ENCODE data around the gene ITPK1. TPM values are rescaled to one million over a fixed set of nuclear protein-coding genes. Genes with fewer than 3 reads are reported as not detected.

Gene ITPK1
- total RNA-seq, 1 donor from 2014 or later = 112 TPM

DNA sequence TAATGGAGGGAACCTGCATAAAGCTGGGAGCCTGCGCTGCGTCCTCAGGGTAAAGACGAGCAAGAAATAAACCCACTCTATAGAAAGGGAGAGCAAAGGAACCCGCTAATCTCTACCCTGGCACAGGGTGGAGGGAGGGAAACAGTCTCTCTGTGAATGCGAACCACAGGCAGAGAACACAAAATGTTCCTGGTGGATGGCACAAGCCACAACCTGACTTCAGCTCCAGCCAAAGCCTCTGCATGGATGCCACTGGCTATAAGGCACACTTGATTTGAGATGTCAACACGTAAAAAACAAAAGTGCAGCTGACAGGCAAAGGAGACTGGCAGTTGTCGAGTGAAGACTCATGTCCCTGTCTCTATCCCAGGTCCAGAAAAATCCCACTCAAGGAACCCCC, 160.3 kb downstream of the ITPK1 start:
- intact Hi-C loops (cut with micrococcal nuclease) = no loop called here
- Histone ChIP-seq H3K27ac (replicated peaks) (peak overlapping the region; percentile 87), H3K36me3 (peaks cover 27% of the 10 kb centered on the region), H3K9me3 (replicated peaks) (no peaks in the 10 kb centered on the region), H3K4me1 (peaks cover 79% of the 10 kb centered on the region), H3K27me3 (ENCODE audit: low read depth) (no peaks in the 10 kb centered on the region), H3K4me3 (no peak overlapping the region)
- TF ChIP-seq CTCF (IDR thresholded peaks at IDR 0.05; ENCODE audit: borderline replicate concordance) = no peak
- peak; percentile 36 for DNase-seq

DNA sequence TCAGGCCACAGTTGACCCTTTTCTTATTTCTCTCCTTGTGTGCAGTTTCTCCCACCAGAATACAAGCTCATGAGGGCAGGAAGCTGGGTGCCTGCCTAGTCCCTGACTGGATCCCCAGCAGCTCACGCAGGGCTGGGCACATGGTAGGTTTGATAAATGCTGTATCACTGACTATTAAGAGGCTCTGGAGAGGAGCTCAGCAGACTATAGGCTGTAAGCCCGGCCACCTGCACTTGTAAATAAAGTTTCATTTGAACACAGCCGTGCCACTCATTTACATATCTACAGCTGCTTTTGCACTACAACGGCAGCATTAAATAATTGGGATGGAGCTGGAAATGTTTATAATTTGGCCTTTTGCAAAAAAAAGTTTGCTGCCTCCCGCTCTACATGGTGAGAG, 160.8 kb downstream of the ITPK1 start:
- no peaks in the 10 kb centered on the region for H3K9me3 ChIP-seq (replicated peaks)

GRCh38 chr14:92953526-92953925, 162.2 kb downstream of the ITPK1 start:
- TF ChIP-seq CTCF (IDR thresholded peaks at IDR 0.05; ENCODE audit: borderline replicate concordance) = no peak
- peaks cover 72% of the 10 kb centered on the region for H3K4me1 ChIP-seq
- intact Hi-C loops (cut with micrococcal nuclease) = loop anchor here (5.0 kb wide), 1 partner anchor 184 kb away; no protein-coding TSS in a partner anchor
- H3K4me3 ChIP-seq = no peak overlapping the region
- H3K27ac ChIP-seq (replicated peaks) = peak overlapping the region; percentile 87
- H3K27me3 ChIP-seq (ENCODE audit: low read depth) = no peaks in the 10 kb centered on the region
- DNase-seq = no peak
- H3K9me3 ChIP-seq (replicated peaks) = no peaks in the 10 kb centered on the region
- peaks cover 37% of the 10 kb centered on the region for H3K36me3 ChIP-seq

More for the DNA sequence above, 160.8 kb downstream of the ITPK1 start:
- Histone ChIP-seq H3K4me3 (no peak overlapping the region), H3K27me3 (ENCODE audit: low read depth) (no peaks in the 10 kb centered on the region), H3K4me1 (peaks cover 79% of the 10 kb centered on the region), H3K36me3 (peaks cover 30% of the 10 kb centered on the region), H3K27ac (replicated peaks) (peak overlapping the region; percentile 87)
- intact Hi-C loops (cut with micrococcal nuclease) = loop anchor here (5.0 kb wide), 1 partner anchor 182 kb away; no protein-coding TSS in a partner anchor
- no peak for TF ChIP-seq CTCF (IDR thresholded peaks at IDR 0.05; ENCODE audit: borderline replicate concordance)
- no peak for DNase-seq

GRCh38 chr14:92952481-92953298, 163.0 kb downstream of the ITPK1 start:
- Histone ChIP-seq H3K4me3 (no peak overlapping the region), H3K36me3 (peaks cover 37% of the 10 kb centered on the region), H3K4me1 (peaks cover 68% of the 10 kb centered on the region), H3K27me3 (ENCODE audit: low read depth) (no peaks in the 10 kb centered on the region), H3K9me3 (replicated peaks) (no peaks in the 10 kb centered on the region), H3K27ac (replicated peaks) (peak overlapping the region; percentile 87)
- intact Hi-C loops (cut with micrococcal nuclease) = loop anchor here (5.0 kb wide), 1 partner anchor 185 kb away; no protein-coding TSS in a partner anchor
- peak; percentile 79 for DNase-seq
- peak; percentile 13 for TF ChIP-seq CTCF (IDR thresholded peaks at IDR 0.05; ENCODE audit: borderline replicate concordance)

DNA sequence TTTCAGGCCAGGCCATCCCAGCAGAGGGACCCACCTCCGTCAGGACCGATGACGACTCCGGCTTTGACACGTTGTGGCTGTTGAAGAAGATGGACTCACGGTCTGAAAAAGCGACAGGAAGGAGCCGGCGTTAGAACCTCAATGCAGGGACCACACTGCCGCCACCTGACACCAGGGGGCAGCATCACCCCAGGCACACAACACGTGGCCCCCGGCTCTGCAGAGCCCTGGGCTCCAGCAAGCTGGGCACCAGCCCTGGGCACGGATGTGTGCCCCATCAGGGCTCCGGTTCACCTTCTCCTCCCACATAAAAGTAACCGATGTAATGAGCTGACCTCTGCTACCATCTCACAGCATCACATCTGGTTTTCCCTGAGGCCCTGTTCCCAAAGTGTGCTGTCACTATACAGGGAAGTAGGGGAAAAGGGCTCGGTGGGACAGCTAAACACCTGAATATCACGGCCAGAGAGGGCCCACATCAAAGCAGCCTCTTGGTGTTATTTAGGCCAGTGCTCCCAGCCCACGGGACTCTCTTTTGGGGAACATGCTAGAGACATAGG, 163.7 kb downstream of the ITPK1 start:
- DNase-seq = peak; percentile 82
- Histone ChIP-seq H3K36me3 (peaks cover 32% of the 10 kb centered on the region), H3K4me1 (peaks cover 75% of the 10 kb centered on the region), H3K27ac (replicated peaks) (peak overlapping the region; percentile 87), H3K4me3 (no peak overlapping the region), H3K9me3 (replicated peaks) (no peaks in the 10 kb centered on the region), H3K27me3 (ENCODE audit: low read depth) (no peaks in the 10 kb centered on the region)
- intact Hi-C loops (cut with micrococcal nuclease) = loop anchor here (5.0 kb wide), 1 partner anchor 185 kb away; no protein-coding TSS in a partner anchor
- TF ChIP-seq CTCF (IDR thresholded peaks at IDR 0.05; ENCODE audit: borderline replicate concordance) = peak; percentile 97
